Left ventricle myocardium inferior (tissue), 1 donor: Measurements from ENCODE around the gene ADAMTS2. TPM values are rescaled to one million over a fixed set of nuclear protein-coding genes. Genes with fewer than 3 reads are reported as not detected.

Source experiments
- DNase-seq: peaks from one replicate; pipeline ENCODE4 v3.0.0-alpha.2; 2020
- H3K27ac ChIP-seq: fragments of 200-600 bp; replicated peaks from 2 replicates; pipeline ENCODE4 v1.8.0; 2021
- H3K27me3 ChIP-seq: fragments of 200-600 bp; 2 replicates; pipeline ENCODE4 v1.8.0; 2021; ENCODE audit warnings: low read depth
- H3K36me3 ChIP-seq: fragments of 200-600 bp; 2 replicates; pipeline ENCODE4 v1.8.0; 2021
- H3K4me1 ChIP-seq: fragments of 200-600 bp; 2 replicates; pipeline ENCODE4 v1.8.0; 2021
- H3K4me3 ChIP-seq: fragments of 200-600 bp; 2 replicates; pipeline ENCODE4 v1.8.0; 2021; ENCODE audit warnings: mild to moderate bottlenecking, moderate library complexity
- H3K9me3 ChIP-seq: fragments of 200-600 bp; replicated peaks from 2 replicates; pipeline ENCODE4 v1.8.0; 2021
- intact Hi-C: fragments of 100-400 bp; cut with micrococcal nuclease; formaldehyde crosslinking; loops from one replicate; pipeline ENCODE4 v1.11.0; 2022
- total RNA-seq: library from RNA; stranded (reverse); fragmentation: NEBNext Ultra II Directional; extraction: Animal tissue kit (Norgen Biotek cat#: 25700); gene quantifications from one replicate; pipeline ENCODE4 v1.2.1, GENCODE V29; 2021
- TF ChIP-seq, protein P1 (sequence below): fragments of 200-600 bp; IDR thresholded peaks from 2 replicates; pipeline ENCODE4 v1.8.0; 2021; ENCODE audit warnings: antibody characterized with exemption, mild to moderate bottlenecking, borderline replicate concordance
- donor health status: DM: no; HTN: yes; CAD: no; lungs with severe emphysema.

The ADAMTS2 gene
- total RNA-seq, 1 donor from 2014 or later, result 4.6 TPM

DNA sequence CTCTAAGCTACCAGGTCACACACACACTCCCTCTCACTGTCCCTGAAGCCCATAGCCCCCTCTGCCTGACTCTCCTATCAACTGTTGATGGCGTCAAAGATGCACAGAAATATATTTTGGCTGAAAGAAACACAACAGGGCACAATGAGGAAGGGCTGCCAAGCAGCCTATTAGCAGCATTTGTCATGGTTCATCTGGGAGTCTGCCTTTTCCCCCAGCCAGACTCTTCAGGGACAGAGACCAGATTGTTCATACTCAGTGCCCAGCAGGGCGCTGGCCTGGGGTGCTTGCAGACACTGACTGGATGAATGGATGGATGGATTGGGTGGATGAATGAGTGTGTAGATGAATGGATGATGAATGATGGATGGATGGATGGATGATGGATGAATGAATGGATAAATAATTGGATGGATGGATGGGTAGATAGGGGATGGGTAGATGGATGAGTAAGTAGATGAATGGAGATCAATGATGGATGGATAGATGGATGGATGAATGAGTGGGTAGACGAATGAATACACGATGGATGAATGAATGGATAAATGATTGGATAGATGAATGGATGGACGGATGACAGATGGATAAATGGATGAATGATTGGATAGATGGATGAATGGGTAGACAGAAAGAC lies 90.5 kb downstream of the ADAMTS2 start:
- DNase-seq, result no peak
- Histone ChIP-seq H3K27me3 (no peaks in the 10 kb centered on the region), H3K9me3 (no peaks in the 10 kb centered on the region), H3K4me1 (peaks cover 15% of the 10 kb centered on the region), H3K36me3 (no peaks in the 10 kb centered on the region), H3K27ac (no peak overlapping the region), H3K4me3 (no peak overlapping the region)
- intact Hi-C loops, result no loop called here
- TF ChIP-seq, protein P1, sequence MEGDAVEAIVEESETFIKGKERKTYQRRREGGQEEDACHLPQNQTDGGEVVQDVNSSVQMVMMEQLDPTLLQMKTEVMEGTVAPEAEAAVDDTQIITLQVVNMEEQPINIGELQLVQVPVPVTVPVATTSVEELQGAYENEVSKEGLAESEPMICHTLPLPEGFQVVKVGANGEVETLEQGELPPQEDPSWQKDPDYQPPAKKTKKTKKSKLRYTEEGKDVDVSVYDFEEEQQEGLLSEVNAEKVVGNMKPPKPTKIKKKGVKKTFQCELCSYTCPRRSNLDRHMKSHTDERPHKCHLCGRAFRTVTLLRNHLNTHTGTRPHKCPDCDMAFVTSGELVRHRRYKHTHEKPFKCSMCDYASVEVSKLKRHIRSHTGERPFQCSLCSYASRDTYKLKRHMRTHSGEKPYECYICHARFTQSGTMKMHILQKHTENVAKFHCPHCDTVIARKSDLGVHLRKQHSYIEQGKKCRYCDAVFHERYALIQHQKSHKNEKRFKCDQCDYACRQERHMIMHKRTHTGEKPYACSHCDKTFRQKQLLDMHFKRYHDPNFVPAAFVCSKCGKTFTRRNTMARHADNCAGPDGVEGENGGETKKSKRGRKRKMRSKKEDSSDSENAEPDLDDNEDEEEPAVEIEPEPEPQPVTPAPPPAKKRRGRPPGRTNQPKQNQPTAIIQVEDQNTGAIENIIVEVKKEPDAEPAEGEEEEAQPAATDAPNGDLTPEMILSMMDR, result no peak

DNA sequence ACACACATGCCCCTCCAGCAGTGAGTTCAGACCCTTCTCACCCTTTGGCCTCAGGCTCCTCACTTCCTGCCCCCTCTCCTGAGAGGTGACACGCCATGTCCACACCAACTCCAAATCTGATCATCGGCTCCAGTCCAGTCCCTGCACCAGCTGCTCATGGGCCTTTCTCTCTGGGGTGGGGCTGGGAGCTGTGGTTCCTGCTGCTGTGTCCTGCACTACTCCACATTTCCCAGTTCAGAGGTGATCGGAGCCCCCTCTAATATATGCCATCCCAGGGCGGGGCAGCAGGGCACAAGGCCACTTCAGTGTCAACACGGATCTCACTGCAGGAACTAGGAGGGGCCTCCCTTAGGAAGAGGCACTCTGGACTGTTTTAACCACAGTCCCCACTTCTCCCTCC lies 91.5 kb downstream of the ADAMTS2 start:
- H3K27me3 ChIP-seq, result no peaks in the 10 kb centered on the region
- H3K4me1 ChIP-seq, result peaks cover 7% of the 10 kb centered on the region
- DNase-seq, result no peak
- TF ChIP-seq, protein P1, result no peak
- no peak overlapping the region for H3K4me3 ChIP-seq
- no peaks in the 10 kb centered on the region for H3K36me3 ChIP-seq
- H3K27ac ChIP-seq, result no peak overlapping the region
- H3K9me3 ChIP-seq, result no peaks in the 10 kb centered on the region
- intact Hi-C loops, result no loop called here

DNA sequence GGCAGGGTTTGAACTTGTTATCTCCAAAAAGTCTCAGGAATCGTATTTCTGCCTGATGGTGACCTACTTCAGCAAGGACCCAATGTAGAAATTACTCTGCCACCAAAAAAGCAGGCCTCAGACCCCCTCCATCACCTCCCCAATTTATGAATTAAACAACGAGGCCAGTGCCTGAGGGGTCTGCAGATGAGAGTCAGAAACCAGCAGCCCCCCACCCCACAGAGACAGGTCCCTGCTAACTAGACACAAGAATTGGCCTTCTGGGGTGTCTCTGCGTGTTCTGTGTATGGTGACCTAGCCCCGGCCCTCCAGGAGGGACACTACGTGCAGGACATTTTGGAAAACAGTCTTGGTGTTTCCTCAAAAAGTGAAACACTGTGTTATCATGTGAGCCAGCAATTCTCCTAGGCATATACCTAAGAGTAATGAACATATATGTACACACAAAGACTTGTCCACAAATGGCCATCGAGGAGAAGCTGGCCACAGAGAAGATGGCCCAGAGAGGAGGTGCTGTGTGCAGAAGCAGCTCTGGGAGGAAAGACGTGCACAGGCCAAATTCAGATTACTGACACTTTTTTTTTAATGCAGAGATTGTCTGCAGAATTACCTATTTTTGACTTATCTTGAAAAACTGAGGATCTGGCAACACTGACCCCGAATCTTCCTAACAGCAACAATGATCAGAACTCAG lies 93.8 kb downstream of the ADAMTS2 start:
- no peaks in the 10 kb centered on the region for H3K36me3 ChIP-seq
- no peaks in the 10 kb centered on the region for H3K4me1 ChIP-seq
- no peak for DNase-seq
- no peak overlapping the region for H3K4me3 ChIP-seq
- no peaks in the 10 kb centered on the region for H3K27me3 ChIP-seq
- TF ChIP-seq, protein P1, result no peak
- intact Hi-C loops, result no loop called here
- H3K9me3 ChIP-seq, result peaks cover 20% of the 10 kb centered on the region
- H3K27ac ChIP-seq, result no peak overlapping the region

DNA sequence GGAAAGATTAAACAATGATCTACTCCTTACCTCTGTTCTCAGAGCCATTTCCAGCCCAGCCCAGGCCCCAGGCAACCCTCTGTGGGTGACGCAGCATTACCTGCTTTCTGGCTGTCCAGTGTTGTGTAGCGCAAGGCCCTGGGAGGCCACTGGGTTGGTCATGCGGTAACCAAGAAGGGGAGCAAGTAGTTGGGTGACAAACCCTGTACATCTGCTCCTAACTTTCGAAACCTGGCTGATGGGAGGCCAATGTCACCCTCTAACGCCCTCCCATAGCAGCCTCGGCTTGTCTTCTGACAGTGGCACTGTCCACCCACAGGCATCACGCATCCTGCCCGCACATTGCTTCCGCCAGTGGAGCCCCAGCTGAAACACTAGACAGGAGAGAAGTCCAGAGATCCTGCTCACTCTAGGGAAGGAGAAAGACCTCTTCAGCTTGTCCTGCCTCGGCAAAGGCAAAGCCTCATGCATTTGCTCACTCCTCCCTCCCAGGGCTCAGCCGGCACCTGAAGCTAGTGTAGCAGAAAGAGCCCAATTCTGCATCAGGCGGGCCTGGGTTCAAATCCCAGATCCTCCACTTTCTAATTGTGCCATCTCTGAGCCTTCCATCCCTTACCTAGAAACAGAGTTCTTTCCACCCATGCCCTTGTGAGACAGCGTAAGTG lies 94.6 kb downstream of the ADAMTS2 start:
- Histone ChIP-seq H3K27ac (no peak overlapping the region), H3K4me1 (no peaks in the 10 kb centered on the region), H3K27me3 (peaks cover 5% of the 10 kb centered on the region), H3K9me3 (peaks cover 27% of the 10 kb centered on the region), H3K4me3 (no peak overlapping the region), H3K36me3 (no peaks in the 10 kb centered on the region)
- TF ChIP-seq, protein P1, result no peak
- no peak for DNase-seq
- intact Hi-C loops, result no loop called here

DNA sequence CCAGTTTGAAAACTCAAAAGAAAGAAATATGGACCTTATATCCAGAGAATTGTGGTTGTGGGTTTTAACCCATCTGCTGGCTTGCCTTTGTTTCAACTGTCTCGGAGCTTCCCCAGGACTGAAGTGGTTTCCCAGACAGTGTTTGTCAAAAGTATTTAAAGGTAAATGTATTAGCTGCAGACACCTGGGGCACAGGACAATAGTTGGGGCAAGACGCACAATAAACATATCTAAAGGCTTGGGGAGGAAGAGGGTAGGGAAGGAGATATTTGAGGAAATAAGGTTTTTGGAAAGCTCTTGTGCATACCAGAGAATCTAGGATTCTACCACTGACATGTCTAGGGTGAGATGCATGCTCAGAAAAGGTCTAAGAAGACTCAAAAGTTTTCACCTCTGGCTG lies 99.0 kb downstream of the ADAMTS2 start:
- intact Hi-C loops, result no loop called here
- Histone ChIP-seq H3K27ac (no peak overlapping the region), H3K9me3 (peaks cover 35% of the 10 kb centered on the region), H3K27me3 (peaks cover 15% of the 10 kb centered on the region), H3K4me3 (no peak overlapping the region), H3K36me3 (no peaks in the 10 kb centered on the region), H3K4me1 (peaks cover 15% of the 10 kb centered on the region)
- DNase-seq, result no peak
- TF ChIP-seq, protein P1, result no peak
